Activated CD8-positive, alpha-beta memory T cell treated with anti-CD3 and anti-CD28 coated beads, Interleukin-2, amount 50 U/mL, for 24 hours (primary cell): Measurements from ENCODE around the gene RALGDS.
A peak's percentile ranks its signal among the peaks of the same experiment; 100 is the strongest.

ENCODE experiments used
- DNase-seq: peaks from one replicate; pipeline ENCODE4 v3.0.0-alpha.2; 2020; ENCODE audit errors: extremely low read depth

The RALGDS gene

DNA sequence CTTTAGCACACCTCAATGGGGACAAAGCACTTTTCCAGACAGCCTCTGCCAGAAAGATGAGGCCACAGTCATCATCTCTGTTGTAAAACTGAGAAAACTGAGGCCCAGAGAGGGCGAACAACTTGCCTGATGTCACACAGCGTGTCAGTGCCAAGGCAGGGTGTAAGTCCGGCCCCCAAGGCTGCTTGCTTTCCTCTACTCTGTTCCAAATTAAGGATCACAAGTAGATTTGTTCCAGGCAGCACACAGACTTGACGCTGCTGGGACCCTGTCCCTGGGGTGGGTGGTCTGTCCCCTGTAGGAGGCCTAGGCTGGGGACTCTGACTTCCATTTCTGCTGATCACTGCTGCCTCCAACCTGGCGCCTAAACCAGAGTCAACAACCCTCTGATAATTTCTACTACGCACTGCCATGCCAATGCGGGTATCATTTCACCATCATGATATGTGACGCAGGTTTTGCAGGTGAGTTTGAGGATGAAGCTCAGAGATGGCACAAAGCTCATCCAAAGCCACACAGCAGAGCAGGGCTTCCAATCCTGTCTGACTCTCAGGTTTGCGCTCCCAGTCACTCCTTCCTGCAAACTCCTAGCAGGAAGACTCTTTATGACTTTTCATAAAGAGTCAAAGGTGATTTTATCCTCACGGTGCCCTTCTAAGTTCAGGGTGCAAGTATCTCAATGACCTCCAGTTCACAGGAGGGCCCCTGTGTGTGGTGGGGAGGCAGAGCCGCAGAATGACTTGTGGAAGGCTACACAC, 13.5 kb upstream of the RALGDS start:
- no peak for DNase-seq

DNA sequence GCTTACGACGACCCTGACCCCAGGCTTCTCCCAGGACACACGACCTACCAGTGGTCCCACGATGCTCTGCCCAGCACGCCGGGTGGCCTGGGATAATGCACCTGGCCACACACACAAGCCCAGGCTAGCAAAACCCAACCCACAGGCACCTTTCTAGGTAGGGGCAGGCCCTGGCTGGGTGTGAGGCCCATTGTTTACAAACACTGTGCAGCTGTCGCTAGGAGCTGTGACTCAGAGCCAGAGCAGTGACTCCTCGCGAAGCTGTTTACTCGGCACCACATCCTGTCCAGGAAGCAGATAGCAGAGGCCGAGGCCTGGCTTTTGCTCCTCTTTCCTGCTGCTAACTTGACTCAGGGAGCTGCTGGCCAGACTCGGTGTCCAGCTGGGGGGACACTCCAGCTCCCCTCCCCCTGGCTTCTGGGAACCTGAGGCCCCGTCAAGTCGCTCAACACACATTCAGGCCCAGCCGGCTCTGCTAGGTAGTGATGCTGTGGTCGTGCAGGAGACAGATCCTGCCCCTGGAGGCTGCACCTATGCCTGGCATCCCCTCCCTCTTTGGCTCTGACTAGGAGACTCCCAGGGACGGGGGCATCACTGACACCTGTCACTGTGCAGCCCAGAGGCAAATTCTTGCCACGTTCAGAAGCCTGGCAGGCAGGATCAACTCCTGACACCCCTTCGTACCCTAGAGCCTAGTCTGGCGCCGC, 12.8 kb upstream of the RALGDS start:
- peak; percentile 77 for DNase-seq

DNA sequence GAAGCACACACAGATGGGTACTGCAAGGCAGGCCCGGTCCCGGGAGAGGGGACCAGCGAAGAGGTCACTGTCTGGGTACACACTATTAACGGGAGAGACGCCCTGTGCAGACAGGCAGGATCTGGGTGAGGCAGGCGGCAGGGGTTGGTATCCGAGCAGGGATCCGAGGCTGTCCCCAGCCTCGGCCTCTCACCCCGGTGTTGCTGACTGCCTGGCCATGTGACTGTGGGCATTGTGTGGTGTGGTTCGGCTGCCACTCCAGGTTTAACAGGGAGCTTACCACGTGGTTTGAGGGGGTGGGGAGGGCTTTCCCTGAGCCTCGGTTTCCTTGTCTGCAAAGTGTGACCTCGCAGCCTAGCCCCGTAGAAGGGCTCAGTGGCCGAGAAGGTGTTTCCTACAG, 11.1 kb upstream of the RALGDS start:
- no peak for DNase-seq

DNA sequence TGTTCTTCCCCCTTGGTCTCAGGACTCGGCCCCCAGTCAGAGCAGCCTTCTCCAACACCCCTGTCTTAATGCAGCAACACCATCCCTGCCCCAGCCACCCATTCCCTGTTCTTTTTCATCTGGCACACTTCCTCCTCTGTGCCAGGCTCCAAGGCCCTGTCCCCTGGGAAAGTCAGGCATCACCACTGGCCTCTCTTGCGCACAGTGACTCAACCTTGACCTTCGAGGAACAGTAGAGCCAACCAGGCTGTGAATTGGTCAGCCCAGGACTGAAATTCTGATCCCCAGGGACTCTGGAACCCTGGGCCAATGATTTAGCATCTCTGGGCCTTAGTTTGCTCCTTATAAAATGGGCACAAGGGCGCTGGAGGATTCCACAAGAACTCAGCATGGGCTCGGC, 10.5 kb upstream of the RALGDS start:
- no peak for DNase-seq

DNA sequence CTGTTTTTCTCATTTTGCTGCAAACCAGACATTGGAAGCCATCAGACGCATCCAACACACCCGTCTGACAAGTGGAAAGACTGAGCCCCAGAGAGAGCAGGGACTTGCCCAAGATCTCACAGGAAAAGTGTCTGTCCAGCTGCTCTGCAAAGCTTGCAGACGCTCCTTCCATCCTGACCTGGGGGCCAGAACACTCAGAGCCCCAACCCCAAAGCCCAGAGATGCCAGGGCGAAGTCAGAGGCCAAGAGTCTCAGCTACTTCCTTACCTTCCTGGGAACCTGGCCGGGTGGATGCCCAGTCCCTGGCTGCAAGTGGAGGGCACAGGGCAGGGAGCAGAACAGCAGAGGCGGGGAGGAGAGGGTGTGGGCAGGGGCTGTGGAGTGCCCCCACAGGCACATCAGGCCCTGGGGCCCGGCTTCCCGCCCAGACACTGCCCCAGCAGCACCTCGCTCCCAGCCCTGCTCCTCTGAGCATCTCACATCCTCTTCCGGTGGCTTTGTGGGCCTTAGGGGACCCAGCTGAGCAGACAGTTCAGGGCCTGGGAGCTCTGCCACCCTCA, 9.7 kb upstream of the RALGDS start:
- no peak for DNase-seq

GRCh38 chr9:133129001-133129795, 8.2 kb upstream of the RALGDS start:
- no peak for DNase-seq

DNA sequence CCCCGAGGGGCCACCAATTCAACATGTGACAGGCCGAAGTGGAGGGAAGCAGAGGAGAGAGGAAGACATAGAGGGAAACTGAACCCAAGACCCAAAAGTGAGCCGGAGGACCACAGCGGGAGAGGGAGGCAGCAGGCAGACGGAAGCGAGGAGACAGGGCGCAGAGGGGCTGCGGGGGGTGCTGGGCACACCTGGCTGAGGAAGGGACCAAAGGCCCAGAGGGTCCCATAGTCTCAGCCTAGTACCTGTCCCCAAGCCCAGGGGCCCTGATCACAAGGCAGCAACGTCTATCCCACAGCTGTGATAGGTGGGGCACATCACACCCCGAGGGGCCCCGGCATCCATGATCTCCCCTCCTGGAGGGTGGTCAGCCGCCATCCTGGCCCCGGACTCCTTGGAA, 7.1 kb upstream of the RALGDS start:
- no peak for DNase-seq

- no peak for DNase-seq
Observed at GRCh38 chr9:133127340-133127981, 6.4 kb upstream of the RALGDS start.

- DNase-seq = no peak
Observed at GRCh38 chr9:133126697-133127339, 5.8 kb upstream of the RALGDS start.

- no peak for DNase-seq
Observed at GRCh38 chr9:133125941-133126696, 5.1 kb upstream of the RALGDS start.

- DNase-seq = no peak
Observed at GRCh38 chr9:133124907-133125275, 3.9 kb upstream of the RALGDS start.

- DNase-seq = no peak
Observed at GRCh38 chr9:133124123-133124906, 3.3 kb upstream of the RALGDS start.

GRCh38 chr9:133122935-133123611, 2.0 kb upstream of the RALGDS start:
- no peak for DNase-seq

DNA sequence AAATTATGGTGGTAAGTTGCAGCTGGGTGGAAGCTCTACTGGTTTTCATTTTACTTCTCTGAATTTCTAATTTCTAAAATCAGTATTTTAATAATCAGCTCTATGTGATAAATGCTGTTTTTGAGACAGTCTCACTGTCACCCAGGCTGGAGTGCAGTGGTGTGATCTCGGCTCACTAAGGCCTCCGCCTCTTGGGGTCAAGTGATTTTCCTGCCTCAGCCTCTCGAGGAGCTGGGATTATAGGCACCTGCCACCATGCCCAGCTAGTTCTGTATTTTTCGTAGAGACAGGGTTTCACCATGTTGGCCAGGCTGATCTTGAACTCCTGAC, 1.5 kb upstream of the RALGDS start:
- DNase-seq = no peak

- no peak for DNase-seq
Observed at GRCh38 chr9:133121915-133122550, 993 bp upstream of the RALGDS start.

- DNase-seq = no peak
Observed at GRCh38 chr9:133120501-133121197, 391 bp downstream of the RALGDS start.

- no peak for DNase-seq
Observed at GRCh38 chr9:133119846-133120500, 1.1 kb downstream of the RALGDS start.
